GM19395 (cell line): ENCODE measurements around the gene SPO11.

Source experiments
- ATAC-seq: cut with Tn5 transposase; IDR thresholded peaks from one replicate; pipeline ENCODE4 v1.9.1; 2021; ENCODE audit warnings: mild to moderate bottlenecking, moderate library complexity; ENCODE audit not compliant: unreplicated experiment

SPO11 gene

GRCh38 chr20:57372581-57373350, 43.2 kb downstream of the SPO11 start:
- ATAC-seq, result no peak

DNA sequence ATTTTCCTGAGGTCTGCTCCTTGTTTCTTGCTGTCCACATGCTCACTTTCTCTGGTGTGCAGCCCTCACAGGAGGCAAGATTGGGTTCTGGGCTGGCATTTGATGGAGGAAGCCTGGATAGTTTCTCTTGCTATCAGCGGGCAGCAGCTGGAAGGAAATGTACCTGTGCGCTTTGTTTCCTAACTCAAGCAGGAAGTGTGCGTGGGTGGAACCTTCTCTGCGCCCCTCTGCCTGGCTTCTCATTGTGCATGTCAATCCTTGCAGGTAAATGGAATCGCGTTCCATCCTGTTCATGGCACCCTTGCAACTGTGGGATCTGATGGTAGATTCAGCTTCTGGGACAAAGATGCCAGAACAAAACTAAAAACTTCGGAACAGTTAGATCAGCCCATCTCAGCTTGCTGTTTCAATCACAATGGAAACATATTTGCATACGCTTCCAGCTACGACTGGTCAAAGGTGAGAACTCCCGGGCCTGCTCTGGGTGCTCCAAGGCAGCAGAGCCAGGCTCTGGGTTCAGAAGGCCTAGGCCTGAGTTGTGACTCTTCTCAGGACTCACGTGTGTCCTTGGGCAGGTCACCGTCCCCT, 44.8 kb downstream of the SPO11 start:
- ATAC-seq, result no peak

- ATAC-seq, result no peak
Observed at GRCh38 chr20:57374931-57375651, 45.5 kb downstream of the SPO11 start.

GRCh38 chr20:57375652-57376230, 46.1 kb downstream of the SPO11 start:
- ATAC-seq, result no peak

DNA sequence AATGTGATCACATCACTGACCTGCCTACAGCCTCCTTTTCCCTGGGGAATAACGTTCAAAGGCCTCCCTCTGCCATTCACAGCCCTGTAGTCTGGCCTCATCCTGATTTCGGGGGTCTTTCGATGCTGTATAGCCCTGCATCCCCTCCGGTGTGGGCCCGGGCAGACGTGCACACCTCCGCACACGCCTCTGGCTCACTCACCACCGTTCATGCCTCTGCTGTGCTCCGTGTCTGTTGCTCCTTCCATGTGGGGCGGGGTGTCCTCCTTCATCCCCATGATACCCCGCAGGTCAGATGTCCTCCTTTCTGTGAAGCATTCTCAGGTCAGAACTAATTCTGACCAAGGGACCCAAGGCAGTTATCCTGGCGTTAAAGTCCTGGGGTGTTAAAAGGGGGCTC, 47.7 kb downstream of the SPO11 start:
- ATAC-seq, result no peak

GRCh38 chr20:57378107-57378506, 48.5 kb downstream of the SPO11 start:
- ATAC-seq, result no peak

DNA sequence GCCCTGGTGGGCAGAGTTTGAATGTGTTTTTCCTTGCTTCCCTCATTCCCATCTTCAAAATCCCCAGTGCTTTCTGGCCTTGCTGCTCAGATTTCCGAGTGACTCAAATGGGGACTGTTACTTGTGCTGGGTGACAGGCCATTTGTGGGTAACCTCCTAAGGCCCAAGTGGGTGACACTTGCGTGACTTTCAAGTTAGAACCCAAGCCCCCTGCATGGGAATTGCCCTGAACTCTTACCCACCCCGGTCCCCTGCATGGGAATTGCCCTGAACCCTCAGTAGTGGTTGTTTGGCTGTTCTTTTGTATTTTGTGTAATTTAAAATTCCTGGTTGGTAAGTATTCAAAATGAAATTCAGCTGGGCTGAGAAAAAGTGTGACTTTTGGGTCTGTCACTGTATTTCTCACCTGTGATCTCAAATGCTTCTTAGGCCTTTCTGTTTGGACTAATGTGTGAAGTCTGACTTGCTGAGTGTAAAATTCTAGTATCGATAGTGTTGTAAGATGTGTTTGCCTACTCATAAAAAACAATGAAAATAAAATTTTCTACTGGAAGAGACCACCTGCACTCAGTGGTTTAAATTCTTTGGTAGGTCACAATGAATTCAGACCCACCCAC, 49.2 kb downstream of the SPO11 start:
- no peak for ATAC-seq

DNA sequence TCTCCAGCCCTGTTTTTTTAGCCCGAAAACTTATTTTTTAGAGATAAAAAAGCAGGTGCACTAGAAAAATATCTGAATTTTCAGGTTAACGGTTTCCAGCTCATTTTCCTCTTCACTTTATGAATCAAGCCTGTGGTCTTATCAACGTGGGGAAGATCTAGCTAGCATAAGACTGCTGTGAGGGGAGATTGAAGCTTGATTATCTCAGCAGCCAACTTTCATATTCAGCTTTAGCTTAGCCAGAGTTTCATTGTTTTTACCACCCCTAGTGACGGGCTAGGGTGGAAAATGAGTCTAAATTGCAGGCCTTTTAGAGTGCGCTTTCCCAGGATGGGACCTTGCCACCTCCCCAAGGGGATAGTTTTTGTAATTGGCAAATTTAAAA, 49.7 kb downstream of the SPO11 start:
- no peak for ATAC-seq

DNA sequence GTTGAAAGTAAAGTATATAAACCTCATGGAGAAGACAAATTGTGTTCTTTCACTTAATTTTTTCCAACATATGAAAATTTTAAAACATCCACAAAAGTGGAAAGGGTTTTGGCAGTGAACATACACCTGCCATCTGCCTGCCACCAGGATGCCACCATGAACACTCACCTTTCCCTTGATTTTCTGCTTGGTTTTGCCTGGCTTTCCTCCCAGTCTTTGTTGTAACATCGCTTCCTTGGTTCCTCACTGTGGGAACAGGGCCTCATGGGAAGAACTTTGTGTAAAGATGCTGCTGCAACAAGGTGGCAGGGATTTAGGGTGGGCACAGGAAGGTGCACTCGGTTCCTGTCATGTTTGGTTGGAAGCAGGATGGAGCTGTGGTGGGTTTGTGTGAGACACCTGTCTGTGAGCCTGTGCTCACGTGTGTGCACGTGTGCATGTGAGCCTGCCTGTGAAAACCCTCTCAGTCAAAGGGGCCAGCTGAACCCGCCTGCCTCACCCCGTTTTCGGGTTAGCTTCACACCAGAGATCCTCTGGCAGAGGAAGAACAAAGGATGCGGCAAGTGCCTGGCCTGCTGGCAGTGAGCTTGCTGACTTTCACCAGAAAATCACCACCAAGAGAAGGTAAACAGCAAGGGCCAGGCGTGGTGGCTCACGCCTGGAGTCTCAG, 50.6 kb downstream of the SPO11 start:
- ATAC-seq, result no peak

DNA sequence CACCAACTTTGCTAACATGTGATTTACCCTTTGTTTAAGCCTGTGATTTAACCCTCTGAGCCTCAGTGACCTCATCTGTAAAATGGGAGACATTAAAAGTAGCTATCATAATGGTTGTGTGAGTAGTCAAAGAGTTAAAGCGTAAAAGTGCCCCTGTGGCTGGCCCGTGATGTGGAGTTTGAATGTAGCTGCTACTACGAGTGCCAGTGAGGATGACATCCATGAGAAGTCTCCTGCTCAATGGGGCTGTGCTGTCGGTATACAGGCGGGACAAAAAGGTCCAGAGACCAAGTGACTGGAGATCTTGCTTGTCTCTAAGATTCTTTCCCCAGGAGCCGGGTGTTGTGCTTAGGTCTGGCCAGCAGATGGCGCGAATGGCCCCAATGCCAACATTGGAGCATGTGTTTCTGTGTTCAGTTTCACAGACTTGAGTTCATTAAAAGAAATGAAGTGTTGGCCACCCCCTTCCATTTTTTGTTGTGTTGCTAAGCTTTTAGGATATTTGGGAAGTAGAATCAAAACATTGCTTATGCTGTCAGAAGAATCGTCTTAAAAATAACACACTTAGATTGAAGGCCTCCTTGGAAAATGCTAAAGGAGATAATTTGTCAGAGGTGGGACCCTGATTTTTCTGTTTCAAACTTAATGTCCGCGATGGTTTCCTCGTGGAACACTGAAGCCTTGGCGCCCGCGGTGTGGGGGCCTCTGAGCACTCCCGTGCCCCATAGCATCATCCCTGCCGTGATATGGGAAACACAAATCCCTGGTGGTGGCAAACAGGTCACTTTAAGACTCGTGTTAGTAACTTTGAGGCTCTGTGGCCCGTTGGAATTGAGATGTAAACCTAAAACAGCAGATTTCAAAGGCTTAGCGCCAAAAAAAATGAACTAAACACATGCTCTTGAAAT, 52.2 kb downstream of the SPO11 start:
- peak; percentile 65 for ATAC-seq

DNA sequence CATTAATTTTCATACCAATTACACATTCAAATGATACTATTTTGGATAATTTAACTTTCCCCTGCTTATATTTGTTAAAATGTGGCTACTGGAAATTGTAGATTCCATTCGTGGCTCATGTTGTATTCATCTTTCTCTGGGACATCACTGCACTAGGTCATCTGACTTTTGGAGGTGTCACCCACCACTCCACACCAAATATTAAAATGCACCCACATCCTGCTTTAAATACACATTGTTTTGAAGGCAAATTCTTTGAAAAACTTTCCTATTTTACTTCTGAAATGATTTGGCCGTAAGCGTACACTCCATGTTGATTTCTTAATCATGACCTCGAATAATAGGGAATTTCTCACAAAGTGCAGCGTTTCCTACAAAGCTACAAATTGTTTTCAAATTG, 52.9 kb downstream of the SPO11 start:
- no peak for ATAC-seq

GRCh38 chr20:57383447-57384347, 54.1 kb downstream of the SPO11 start:
- no peak for ATAC-seq

GRCh38 chr20:57384486-57384885, 54.9 kb downstream of the SPO11 start:
- ATAC-seq, result no peak

GRCh38 chr20:57384953-57385761, 55.6 kb downstream of the SPO11 start:
- no peak for ATAC-seq

- ATAC-seq, result no peak
Observed at GRCh38 chr20:57385940-57386339, 56.3 kb downstream of the SPO11 start.

DNA sequence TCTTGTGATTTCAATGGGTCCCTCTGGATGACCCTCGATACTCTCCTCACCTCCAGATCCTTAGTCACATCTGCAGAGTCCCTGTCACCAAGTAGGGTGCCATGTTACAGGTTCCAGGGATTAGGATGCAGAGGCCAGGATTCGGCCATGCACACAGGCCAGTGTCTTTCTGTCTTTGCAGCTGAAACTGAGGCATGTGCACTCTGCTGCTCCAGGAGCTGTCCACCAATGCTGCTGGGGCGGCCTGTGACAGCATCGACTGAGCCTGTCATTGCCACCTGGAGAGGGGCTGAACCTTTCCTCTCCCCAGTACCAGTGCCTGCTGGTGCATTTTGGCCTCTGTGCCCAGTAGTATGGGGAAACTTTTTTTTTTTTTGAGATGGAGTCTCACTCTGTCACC, 57.2 kb downstream of the SPO11 start:
- no peak for ATAC-seq

DNA sequence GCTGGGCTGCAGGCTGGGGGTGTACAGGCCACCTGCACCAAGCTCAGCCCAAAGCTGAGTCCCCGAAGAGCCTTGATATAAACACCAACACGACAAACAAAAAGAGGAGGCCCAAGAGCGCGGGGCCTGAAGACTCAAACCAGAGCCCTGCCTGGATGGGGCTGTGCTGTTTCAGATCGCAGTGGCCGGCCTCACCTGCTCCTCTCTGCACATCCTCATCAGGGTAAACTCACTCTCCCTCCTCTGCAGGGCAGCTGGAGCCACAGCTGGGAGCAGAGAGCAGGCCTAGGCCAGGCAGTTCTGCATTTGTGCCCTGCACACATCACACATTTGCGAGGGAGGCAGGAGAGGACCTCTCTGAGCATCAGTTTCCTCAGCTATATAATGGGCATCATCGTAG, 57.9 kb downstream of the SPO11 start:
- ATAC-seq, result no peak

DNA sequence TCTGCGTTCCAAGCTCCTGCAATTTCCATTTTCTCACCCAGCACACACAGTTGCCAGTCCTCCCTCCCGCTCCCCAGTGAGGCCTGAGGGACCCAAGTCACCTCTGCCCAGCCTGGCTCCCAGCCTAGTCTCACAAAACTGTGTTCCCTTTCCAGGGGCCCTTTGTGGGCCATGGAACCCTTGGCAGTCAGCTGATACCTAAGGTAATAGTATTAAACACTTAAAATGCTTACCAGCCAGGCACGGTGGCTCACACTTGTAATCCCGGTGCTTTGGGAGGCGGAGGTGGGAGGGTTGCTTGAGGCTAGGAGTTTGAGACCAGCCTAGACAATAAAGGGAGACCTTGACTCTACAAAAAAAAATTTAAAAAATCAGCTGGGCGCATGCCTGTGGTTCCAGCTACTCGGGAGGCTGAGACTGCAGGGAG, 58.4 kb downstream of the SPO11 start:
- ATAC-seq, result no peak
